Aorta (tissue), 5 donors: ENCODE data around the gene SLC39A8. TPM values are rescaled to one million over a fixed set of nuclear protein-coding genes. Genes with fewer than 3 reads are reported as not detected.
"Not testable (repeated sequence)": the region's sequence is repeated elsewhere in the genome, so short reads cannot be mapped to it uniquely, and the experiment has no call there.

Experiments used
- ATAC-seq: fragments of 200-7000 bp; cut with Tn5 transposase; one replicate; pipeline ENCODE4 v1.9.1; 2022; ENCODE audit warnings: moderate library complexity; ENCODE audit not compliant: low FRiP score
- DNase-seq, 2 donors: peaks; one replicate each; pipeline ENCODE4 v3.0.0-alpha.2; 2020
- H3K27ac ChIP-seq, 2 donors: one replicate each; pipeline ENCODE4 v1.5.1; 2013; ENCODE audit warnings: low read length in 2 of 2, mild to moderate bottlenecking in 2 of 2, moderate library complexity in 2 of 2, control low read depth in 1 of 2, inconsistent platforms in 1 of 2, low read depth in 1 of 2
- H3K27me3 ChIP-seq, 2 donors: one replicate each; pipeline ENCODE4 v1.6.1; 2013; ENCODE audit warnings: control low read depth in 1 of 2, low read length in 1 of 2, mild to moderate bottlenecking in 1 of 2, moderate library complexity in 1 of 2; ENCODE audit not compliant: insufficient read depth in 2 of 2, control insufficient read depth in 1 of 2
- H3K36me3 ChIP-seq, 2 donors: one replicate each; pipeline ENCODE4 v1.6.1; 2013; ENCODE audit warnings: control low read depth in 1 of 2, low read length in 1 of 2, mild to moderate bottlenecking in 1 of 2; ENCODE audit not compliant: insufficient read depth in 2 of 2, control insufficient read depth in 1 of 2
- H3K4me1 ChIP-seq, 2 donors: one replicate each; pipeline ENCODE4 v1.6.1; 2013; ENCODE audit warnings: low read length in 2 of 2, control low read depth in 1 of 2, mild to moderate bottlenecking in 1 of 2, moderate library complexity in 1 of 2; ENCODE audit not compliant: insufficient read depth in 2 of 2, control insufficient read depth in 1 of 2
- H3K4me3 ChIP-seq, 2 donors: one replicate each; pipeline ENCODE4 v1.5.1; 2013; ENCODE audit warnings: low read length in 2 of 2, control low read depth in 1 of 2, mild to moderate bottlenecking in 1 of 2
- H3K9me3 ChIP-seq: one replicate; pipeline ENCODE4 v1.6.1; 2013; ENCODE audit warnings: mild to moderate bottlenecking, low read length; ENCODE audit not compliant: control insufficient read depth
- WGBS, 2 donors: extraction: QIAGEN DNeasy Blood & Tissue Kit; methylation state at CpG; one replicate each; pipeline ENCODE4 v1.1.7; 2013; 5-methylcytosine and 5-hydroxymethylcytosine counted together
- intact Hi-C, 2 donors: fragments of 100-400 bp; cut with DNase I; formaldehyde crosslinking; loops; one replicate each; pipeline versions ENCODE4 v1.14.2 to v1.15.0; 2022
- polyA plus RNA-seq, 2 donors: library from polyadenylated mRNA; stranded (reverse); fragments of 200-250 nt; gene quantifications; one replicate each; pipeline ENCODE4 v1.2.3, GENCODE V29; 2013
- total RNA-seq, 2 donors: library from RNA; stranded (reverse); fragmentation: NEBNext Ultra II Directional; extraction: Animal tissue kit (Norgen Biotek cat#: 25700); gene quantifications; one replicate each; pipeline ENCODE4 v1.2.1, GENCODE V29; 2021
- donor health status: healthy with polysubstance abuse.
- donor health status: Bipolar disorder and iron deficiency.
- donor health status: DM: no; HTN: no; CAD: no.
- donor health status: DM: no; HTN: no; CAD: no.
- donor health status: DM: yes; HTN: yes; CAD: no.

The SLC39A8 gene
- total and polyA plus RNA-seq, 4 donors, result 1.2 to 31.3 (median 9.6) TPM

- no peaks in the 10 kb centered on the region for H3K36me3 ChIP-seq
- DNase-seq, result no peak
- H3K27ac ChIP-seq, result no peak overlapping the region
- no peaks in the 10 kb centered on the region for H3K4me1 ChIP-seq
- H3K27me3 ChIP-seq, result no peaks in the 10 kb centered on the region
- no peak for ATAC-seq
- whole genome bisulfite sequencing, 2 donors, result 81 to 84% methylated on average over 4 of the region's 4 CpGs
- H3K9me3 ChIP-seq, result no peaks in the 10 kb centered on the region
- intact Hi-C loops, result no loop called here
- H3K4me3 ChIP-seq, result no peak overlapping the region
Measured at GRCh38 chr4:102246416-102246815, 98.9 kb downstream of the SLC39A8 start.

- H3K9me3 ChIP-seq, result no peaks in the 10 kb centered on the region
- intact Hi-C loops, result no loop called here
- H3K36me3 ChIP-seq, result no peaks in the 10 kb centered on the region
- no peak overlapping the region for H3K27ac ChIP-seq
- H3K4me1 ChIP-seq, result no peaks in the 10 kb centered on the region
- 75 to 82% methylated on average over 22 to 23 of the region's 23 CpGs for WGBS, 2 donors
- no peaks in the 10 kb centered on the region for H3K27me3 ChIP-seq
- H3K4me3 ChIP-seq, result no peak overlapping the region
- peak; percentile 50 for ATAC-seq
- no peak for DNase-seq
Measured at GRCh38 chr4:102244878-102245535, 100.3 kb downstream of the SLC39A8 start.

GRCh38 chr4:102243296-102243695 lies 102.0 kb downstream of the SLC39A8 start:
- H3K4me1 ChIP-seq, intact Hi-C loops, ATAC-seq, H3K9me3 ChIP-seq, H3K27ac ChIP-seq, DNase-seq, H3K4me3 ChIP-seq, H3K36me3 ChIP-seq, H3K27me3 ChIP-seq: not testable (repeated sequence)
- 63 to 71% methylated on average over 5 of the region's 5 CpGs for WGBS, 2 donors

- whole genome bisulfite sequencing, 2 donors, result 91 to 97% methylated on average over 15 of the region's 15 CpGs
- ATAC-seq (peak; percentile 50), DNase-seq (no peak)
- no peak overlapping the region for H3K27ac ChIP-seq
- peaks cover 2% of the 10 kb centered on the region for H3K9me3 ChIP-seq
- no peaks in the 10 kb centered on the region for H3K4me1 ChIP-seq
- no peaks in the 10 kb centered on the region for H3K36me3 ChIP-seq
- intact Hi-C loops, result loop anchor here in 1 of 2 donors (10.0 kb wide), 1 partner anchor 160 kb away; no protein-coding TSS in a partner anchor
- no peak overlapping the region for H3K4me3 ChIP-seq
- no peaks in the 10 kb centered on the region for H3K27me3 ChIP-seq
Measured at GRCh38 chr4:102234243-102234838, 110.9 kb downstream of the SLC39A8 start.

DNA sequence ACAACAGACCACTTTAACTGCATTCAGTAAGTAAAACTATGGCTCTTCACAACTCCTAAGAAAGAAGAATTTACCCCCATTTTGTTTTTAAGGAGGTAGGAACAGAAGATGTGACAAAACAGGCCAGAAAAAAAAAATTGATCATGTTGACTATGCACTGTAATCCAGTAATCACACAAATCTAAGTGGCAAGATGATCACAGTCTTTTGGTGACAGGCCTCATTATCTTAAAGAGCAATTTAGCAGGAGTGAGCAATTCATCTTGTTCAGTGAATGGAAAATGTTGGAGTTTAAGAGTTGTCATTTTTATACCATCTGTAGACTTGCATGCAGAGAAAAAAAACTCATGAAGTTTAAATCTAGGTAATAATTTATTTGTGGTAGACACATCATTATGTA lies 115.1 kb downstream of the SLC39A8 start:
- no peak for ATAC-seq
- Histone ChIP-seq H3K36me3 (no peaks in the 10 kb centered on the region), H3K4me1 (no peaks in the 10 kb centered on the region), H3K27me3 (no peaks in the 10 kb centered on the region), H3K27ac (no peak overlapping the region), H3K4me3 (no peak overlapping the region), H3K9me3 (no peaks in the 10 kb centered on the region)
- intact Hi-C loops, result loop anchor here in 1 of 2 donors (10.0 kb wide), 1 partner anchor 155 kb away; no protein-coding TSS in a partner anchor
- DNase-seq, result no peak

DNA sequence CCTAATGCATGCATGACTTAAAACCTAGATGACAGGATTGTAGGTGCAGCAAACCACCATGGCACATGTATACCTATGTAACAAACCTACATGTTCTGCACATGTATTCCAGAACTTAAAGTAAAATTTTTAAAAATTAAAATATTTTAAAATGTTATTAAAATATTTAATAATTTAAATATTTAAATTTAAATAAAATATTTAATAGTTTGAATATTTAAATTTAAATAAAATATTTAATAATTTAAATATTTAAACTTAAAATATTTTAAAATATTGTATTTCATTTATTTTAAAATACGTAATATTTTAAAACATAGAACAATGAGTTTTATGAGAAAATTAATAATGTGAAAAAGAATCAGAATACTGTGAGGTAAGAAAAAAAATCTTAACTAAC lies 117.9 kb downstream of the SLC39A8 start:
- 99 to 100% methylated on average over 1 of the region's 1 CpG for WGBS, 2 donors
- DNase-seq, result no peak
- no peak for ATAC-seq

GRCh38 chr4:102223461-102223860 lies 121.8 kb downstream of the SLC39A8 start:
- no peaks in the 10 kb centered on the region for H3K36me3 ChIP-seq
- H3K9me3 ChIP-seq, result no peaks in the 10 kb centered on the region
- 86 to 97% methylated on average over 1 of the region's 1 CpG for WGBS, 2 donors
- no peak for ATAC-seq
- no peak for DNase-seq
- H3K27me3 ChIP-seq, result no peaks in the 10 kb centered on the region
- no peak overlapping the region for H3K4me3 ChIP-seq
- no peak overlapping the region for H3K27ac ChIP-seq
- H3K4me1 ChIP-seq, result no peaks in the 10 kb centered on the region
- intact Hi-C loops, result no loop called here

More for the DNA sequence above, 117.9 kb downstream of the SLC39A8 start:
- Histone ChIP-seq H3K27ac (no peak overlapping the region), H3K4me3 (no peak overlapping the region), H3K27me3 (no peaks in the 10 kb centered on the region), H3K4me1 (no peaks in the 10 kb centered on the region), H3K9me3 (no peaks in the 10 kb centered on the region), H3K36me3 (no peaks in the 10 kb centered on the region)
- intact Hi-C loops, result no loop called here

- ATAC-seq, result no peak
- H3K4me3 ChIP-seq, result no peak overlapping the region
- 10 to 14% methylated on average over 1 of the region's 1 CpG for WGBS, 2 donors
- no peaks in the 10 kb centered on the region for H3K4me1 ChIP-seq
- DNase-seq, result no peak
- intact Hi-C loops, result no loop called here
- no peak overlapping the region for H3K27ac ChIP-seq
- no peaks in the 10 kb centered on the region for H3K9me3 ChIP-seq
- H3K27me3 ChIP-seq, result no peaks in the 10 kb centered on the region
- no peaks in the 10 kb centered on the region for H3K36me3 ChIP-seq
Measured at GRCh38 chr4:102222838-102223409, 122.4 kb downstream of the SLC39A8 start.

DNA sequence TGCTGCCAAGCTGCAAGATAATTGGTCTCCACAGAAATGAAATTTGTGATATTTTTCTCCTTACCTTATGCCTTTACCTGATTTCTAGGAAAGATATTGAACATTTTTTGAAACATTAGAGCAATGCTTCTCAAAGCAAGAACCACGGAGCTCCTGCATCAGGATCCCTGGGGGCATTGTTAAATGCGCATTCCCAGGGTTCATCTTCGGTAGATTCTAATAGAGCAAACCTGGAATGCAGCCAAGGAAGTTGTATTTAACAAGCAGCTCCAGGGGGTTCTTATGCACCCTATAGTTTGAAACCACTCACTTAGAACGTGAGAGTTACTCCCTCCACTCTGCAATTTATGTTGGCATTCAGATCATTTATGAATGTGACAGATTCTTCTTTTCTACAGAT lies 126.2 kb downstream of the SLC39A8 start:
- Histone ChIP-seq H3K4me1 (no peaks in the 10 kb centered on the region), H3K36me3 (no peaks in the 10 kb centered on the region), H3K27ac (no peak overlapping the region), H3K9me3 (no peaks in the 10 kb centered on the region), H3K27me3 (no peaks in the 10 kb centered on the region), H3K4me3 (no peak overlapping the region)
- DNase-seq (no peak), ATAC-seq (no peak)
- 42 to 44% methylated on average over 4 of the region's 4 CpGs for WGBS, 2 donors
- intact Hi-C loops, result no loop called here
